Activated T-helper 17 cell treated with anti-CD3 and anti-CD28 coated beads, Interleukin-2, amount 50 U/mL, for 72 hours (primary cell): ENCODE data around the gene TMEM132E. TPM values are rescaled to one million over a fixed set of nuclear protein-coding genes. Genes with fewer than 3 reads are reported as not detected.
A peak's percentile ranks its signal among the peaks of the same experiment; 100 is the strongest.
"Not testable (repeated sequence)": the region's sequence is repeated elsewhere in the genome, so short reads cannot be mapped to it uniquely, and the experiment has no call there.

Source experiments
- ATAC-seq: fragments of 150-1000 bp; cut with Tn5 transposase; replicated peaks from 2 replicates; pipeline ENCODE4 v1.10.0; 2021; ENCODE audit warnings: mild to moderate bottlenecking, moderate library complexity
- H3K27ac Mint-ChIP-seq: one replicate; pipeline ENCODE4 v1.8.0; 2022; ENCODE audit warnings: mixed read lengths
- H3K27me3 Mint-ChIP-seq: one replicate; pipeline ENCODE4 v1.8.0; 2022; ENCODE audit warnings: mixed read lengths
- H3K36me3 Mint-ChIP-seq: one replicate; pipeline ENCODE4 v1.8.0; 2022; ENCODE audit warnings: low read depth, mild to moderate bottlenecking, mixed read lengths
- H3K4me1 Mint-ChIP-seq: one replicate; pipeline ENCODE4 v1.8.0; 2022; ENCODE audit warnings: mixed read lengths
- H3K4me3 Mint-ChIP-seq: one replicate; pipeline ENCODE4 v1.8.0; 2022; ENCODE audit warnings: mild to moderate bottlenecking, mixed read lengths
- H3K9me3 Mint-ChIP-seq: one replicate; pipeline ENCODE4 v1.8.0; 2022; ENCODE audit warnings: mixed read lengths
- total RNA-seq, 2 donors: library from RNA; stranded (reverse); gene quantifications; one replicate each; pipeline ENCODE4 v1.2.3, GENCODE V29; 2022

The TMEM132E gene, protein sequence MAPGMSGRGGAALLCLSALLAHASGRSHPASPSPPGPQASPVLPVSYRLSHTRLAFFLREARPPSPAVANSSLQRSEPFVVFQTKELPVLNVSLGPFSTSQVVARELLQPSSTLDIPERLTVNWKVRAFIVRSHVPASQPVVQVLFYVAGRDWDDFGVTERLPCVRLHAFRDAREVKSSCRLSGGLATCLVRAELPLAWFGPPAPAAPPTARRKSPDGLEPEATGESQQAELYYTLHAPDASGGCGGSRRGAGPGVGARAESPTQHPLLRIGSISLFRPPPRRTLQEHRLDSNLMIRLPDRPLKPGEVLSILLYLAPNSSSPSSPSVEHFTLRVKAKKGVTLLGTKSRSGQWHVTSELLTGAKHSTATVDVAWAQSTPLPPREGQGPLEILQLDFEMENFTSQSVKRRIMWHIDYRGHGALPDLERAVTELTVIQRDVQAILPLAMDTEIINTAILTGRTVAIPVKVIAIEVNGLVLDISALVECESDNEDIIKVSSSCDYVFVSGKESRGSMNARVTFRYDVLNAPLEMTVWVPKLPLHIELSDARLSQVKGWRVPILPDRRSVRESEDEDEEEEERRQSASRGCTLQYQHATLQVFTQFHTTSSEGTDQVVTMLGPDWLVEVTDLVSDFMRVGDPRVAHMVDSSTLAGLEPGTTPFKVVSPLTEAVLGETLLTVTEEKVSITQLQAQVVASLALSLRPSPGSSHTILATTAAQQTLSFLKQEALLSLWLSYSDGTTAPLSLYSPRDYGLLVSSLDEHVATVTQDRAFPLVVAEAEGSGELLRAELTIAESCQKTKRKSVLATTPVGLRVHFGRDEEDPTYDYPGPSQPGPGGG (N-terminal part only)
- total RNA-seq: not detected

DNA sequence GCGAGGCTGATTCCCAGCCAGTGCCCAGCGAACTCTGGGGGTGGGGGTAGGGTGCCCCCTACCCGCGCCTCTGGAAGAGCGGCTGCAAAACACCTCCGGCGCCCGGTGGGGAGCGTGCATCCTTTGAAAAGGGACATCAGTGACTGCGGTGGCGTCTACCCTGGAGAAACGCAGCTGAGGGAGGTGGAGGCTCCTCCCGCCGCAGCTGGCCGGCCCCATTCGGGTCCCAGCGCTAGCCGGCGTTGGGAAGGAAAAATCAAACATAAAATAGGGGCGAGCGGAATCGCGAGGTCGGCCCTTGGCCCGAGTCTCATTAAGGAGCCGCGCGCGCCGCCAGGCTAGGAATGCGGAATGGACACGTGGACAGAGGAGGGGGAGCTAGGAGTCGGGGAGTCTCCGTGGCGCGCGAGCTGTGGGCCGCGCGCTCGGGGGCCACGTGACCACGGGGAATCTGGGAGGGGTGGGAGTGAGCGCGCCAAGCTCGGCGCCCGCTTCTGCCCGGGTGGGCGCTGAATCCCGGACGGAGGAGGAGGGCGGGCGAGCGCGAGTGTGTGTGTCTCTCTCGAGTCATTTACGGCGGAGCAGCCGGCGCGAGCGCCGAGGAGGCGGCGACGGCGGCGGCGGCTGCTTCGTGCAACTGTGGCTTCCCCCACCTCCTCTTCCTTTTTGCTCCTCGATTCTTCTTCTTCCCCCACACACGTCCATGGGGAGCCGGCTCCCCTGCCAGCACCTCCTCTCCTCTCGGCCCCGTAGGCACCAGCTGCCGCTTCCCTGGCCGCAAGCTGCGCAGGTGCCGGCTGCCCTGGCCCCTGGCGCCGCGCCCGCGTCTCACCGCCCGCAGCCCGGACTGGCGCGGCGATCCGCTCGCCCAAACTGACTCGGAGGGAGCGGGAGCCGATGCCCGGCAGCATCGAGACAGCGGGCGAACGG, at the start of gene TMEM132E:
Gene TMEM132E, plus strand, starts transcription at position 566 of the 930 bp plus-strand sequence. CDS start 1,495 bp downstream, outside the sequence.
- peak; percentile 21 for ATAC-seq

GRCh38 chr17:34530918-34531317, 48.5 kb upstream of the TMEM132E start:
- H3K4me1 Mint-ChIP-seq: no peaks in the 10 kb centered on the region
- no peak for ATAC-seq
- no peaks in the 10 kb centered on the region for H3K36me3 Mint-ChIP-seq
- H3K27me3 Mint-ChIP-seq: peaks cover 46% of the 10 kb centered on the region
- H3K27ac Mint-ChIP-seq: no peak overlapping the region
- no peaks in the 10 kb centered on the region for H3K9me3 Mint-ChIP-seq
- no peak overlapping the region for H3K4me3 Mint-ChIP-seq

More for the DNA sequence above, at the start of gene TMEM132E:
- Mint-ChIP-seq H3K4me1 (no peaks in the 10 kb centered on the region), H3K27ac (no peak within 1 kb of the TSS), H3K9me3 (no peaks in the 10 kb centered on the region), H3K4me3 (peak within 1 kb of the TSS; percentile 72), H3K27me3 (peaks cover 66% of the 10 kb centered on the region), H3K36me3 (no peaks in the 10 kb centered on the region)

DNA sequence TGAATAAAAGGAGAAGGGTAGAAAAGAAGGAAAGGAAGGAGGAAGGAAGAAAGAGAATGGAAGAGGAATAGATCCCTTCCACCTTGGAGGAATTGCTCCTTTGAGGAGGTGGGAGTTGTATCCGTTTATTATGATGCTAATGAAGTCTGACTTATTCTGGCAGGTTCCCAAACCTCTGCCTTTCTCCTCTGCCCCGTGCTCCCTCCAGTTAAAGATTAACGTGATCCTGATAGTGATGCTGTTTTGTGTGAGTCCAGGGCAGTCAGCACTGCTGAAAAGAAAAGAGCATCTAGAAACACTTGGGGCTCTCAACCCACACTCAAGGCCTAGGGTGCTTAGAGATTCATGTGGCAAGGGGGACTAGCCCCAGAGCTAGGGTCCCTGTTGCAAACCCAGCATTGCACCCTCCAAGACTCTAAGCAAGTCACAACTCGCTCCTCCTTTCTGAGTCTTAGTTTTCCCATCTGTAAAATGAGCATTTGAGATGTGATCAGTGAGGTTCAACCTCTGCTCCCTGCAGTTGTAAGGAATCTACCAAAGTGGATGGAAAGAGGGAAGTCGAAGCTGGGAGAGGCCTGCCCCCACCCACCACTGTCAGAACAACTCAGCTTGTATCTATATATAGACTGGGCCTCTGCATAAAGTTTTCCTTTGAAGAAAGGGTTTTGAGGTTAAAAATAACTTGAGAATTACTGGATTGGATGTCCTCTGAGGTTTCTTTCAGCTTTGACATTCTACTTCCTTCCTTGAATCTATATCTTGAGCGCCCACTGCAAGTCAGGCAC, 46.9 kb upstream of the TMEM132E start:
- Mint-ChIP-seq H3K36me3 (no peaks in the 10 kb centered on the region), H3K27ac (no peak overlapping the region)

DNA sequence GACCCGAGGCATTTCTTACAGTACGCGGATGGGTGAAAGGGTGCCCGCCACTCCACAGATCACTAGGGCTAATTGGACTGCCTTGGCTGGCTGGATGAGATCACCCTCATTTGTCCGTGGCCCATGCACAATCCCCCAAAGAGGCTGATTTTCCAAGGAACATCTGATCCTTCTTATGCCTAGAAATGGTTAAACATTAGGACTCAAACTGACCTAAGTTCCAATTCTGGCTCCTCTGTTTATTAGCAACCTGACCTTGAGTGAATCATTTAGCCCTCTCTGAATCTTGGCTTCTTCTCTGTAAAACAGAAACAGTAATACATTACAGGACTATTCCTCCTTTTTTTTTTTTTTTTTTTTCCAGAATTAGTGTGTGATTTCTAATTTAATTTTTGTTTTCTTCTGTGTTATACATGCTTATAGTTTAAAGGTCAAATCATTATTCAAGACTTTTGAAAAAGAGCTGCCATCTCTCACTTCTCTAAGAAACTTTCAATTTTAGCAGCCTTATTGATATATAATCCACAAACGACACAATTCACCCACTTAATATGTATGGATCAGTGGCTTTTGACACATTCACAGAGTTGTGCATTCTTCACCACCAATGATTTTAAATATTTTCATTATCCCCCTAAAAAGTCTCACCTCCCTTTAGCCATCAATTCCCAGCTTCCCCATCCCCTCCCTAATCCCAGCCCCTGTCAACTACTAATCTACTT, 45.4 kb upstream of the TMEM132E start:
- Mint-ChIP-seq H3K4me3 (no peak overlapping the region), H3K27ac (no peak overlapping the region), H3K9me3 (no peaks in the 10 kb centered on the region), H3K36me3 (no peaks in the 10 kb centered on the region), H3K27me3 (peaks cover 52% of the 10 kb centered on the region), H3K4me1 (no peaks in the 10 kb centered on the region)
- no peak for ATAC-seq

More for the DNA sequence above, 46.9 kb upstream of the TMEM132E start:
- ATAC-seq: no peak
- Mint-ChIP-seq H3K4me1 (no peaks in the 10 kb centered on the region), H3K27me3 (peaks cover 55% of the 10 kb centered on the region), H3K9me3 (no peaks in the 10 kb centered on the region), H3K4me3 (no peak overlapping the region)

- Mint-ChIP-seq H3K4me1 (no peaks in the 10 kb centered on the region), H3K9me3 (no peaks in the 10 kb centered on the region), H3K27ac (no peak overlapping the region), H3K4me3 (no peak overlapping the region), H3K27me3 (peaks cover 48% of the 10 kb centered on the region), H3K36me3 (no peaks in the 10 kb centered on the region)
- ATAC-seq: no peak
Observed at GRCh38 chr17:34537445-34537844, 41.9 kb upstream of the TMEM132E start.

DNA sequence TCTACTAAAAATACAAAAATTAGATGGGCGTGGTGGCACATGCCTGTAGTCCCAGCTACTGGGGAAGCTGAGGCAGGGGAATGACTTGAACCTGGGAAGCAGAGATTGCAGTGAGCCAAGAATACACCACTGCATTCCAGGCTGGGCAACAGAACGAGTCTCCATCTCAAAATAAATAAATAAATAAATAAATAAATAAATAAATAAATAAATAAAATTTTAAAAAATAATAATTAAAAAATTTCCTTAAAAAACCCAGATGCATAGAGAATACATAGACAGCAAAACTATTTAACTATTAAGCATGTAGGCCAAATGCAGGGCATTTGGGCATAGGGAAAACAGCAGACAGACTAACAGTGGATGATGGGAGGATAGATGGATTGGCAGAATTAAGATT, 40.8 kb upstream of the TMEM132E start:
- not testable (repeated sequence) for ATAC-seq, H3K4me1 Mint-ChIP-seq, H3K36me3 Mint-ChIP-seq, H3K27ac Mint-ChIP-seq, H3K4me3 Mint-ChIP-seq, H3K9me3 Mint-ChIP-seq
- peaks cover 44% of the 10 kb centered on the region for H3K27me3 Mint-ChIP-seq

DNA sequence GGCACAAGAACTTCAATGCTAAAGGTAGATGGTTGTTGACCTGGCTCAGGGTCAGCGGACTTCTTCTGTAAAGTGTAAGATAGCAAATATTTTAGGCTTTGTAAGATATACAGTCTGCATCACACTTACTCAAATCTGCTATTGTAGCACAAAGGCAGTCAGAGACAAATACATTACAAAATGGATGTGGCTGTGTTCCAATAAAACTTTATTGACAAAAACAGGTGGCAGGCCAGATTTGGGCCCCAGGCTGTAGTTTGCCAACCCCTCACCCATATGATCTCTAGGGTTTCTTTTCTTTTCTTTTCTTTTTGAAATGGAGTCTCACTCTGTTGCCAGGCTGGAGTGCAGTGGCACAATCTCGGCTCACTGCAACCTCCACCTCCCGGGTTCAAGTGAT, 39.5 kb upstream of the TMEM132E start:
- Mint-ChIP-seq H3K27me3 (peaks cover 41% of the 10 kb centered on the region), H3K9me3 (no peaks in the 10 kb centered on the region), H3K36me3 (no peaks in the 10 kb centered on the region), H3K27ac (no peak overlapping the region), H3K4me3 (no peak overlapping the region), H3K4me1 (no peaks in the 10 kb centered on the region)
- ATAC-seq: no peak

GRCh38 chr17:34542700-34543336, 36.6 kb upstream of the TMEM132E start:
- no peak overlapping the region for H3K4me3 Mint-ChIP-seq
- no peaks in the 10 kb centered on the region for H3K36me3 Mint-ChIP-seq
- H3K9me3 Mint-ChIP-seq: no peaks in the 10 kb centered on the region
- ATAC-seq: peak; percentile 59
- H3K27ac Mint-ChIP-seq: no peak overlapping the region
- no peaks in the 10 kb centered on the region for H3K4me1 Mint-ChIP-seq
- H3K27me3 Mint-ChIP-seq: peaks cover 23% of the 10 kb centered on the region

GRCh38 chr17:34547453-34548063, 31.8 kb upstream of the TMEM132E start:
- no peaks in the 10 kb centered on the region for H3K4me1 Mint-ChIP-seq
- no peaks in the 10 kb centered on the region for H3K36me3 Mint-ChIP-seq
- no peak overlapping the region for H3K27ac Mint-ChIP-seq
- ATAC-seq: no peak
- H3K4me3 Mint-ChIP-seq: no peak overlapping the region
- peaks cover 25% of the 10 kb centered on the region for H3K27me3 Mint-ChIP-seq
- no peaks in the 10 kb centered on the region for H3K9me3 Mint-ChIP-seq

- H3K9me3 Mint-ChIP-seq: no peaks in the 10 kb centered on the region
- H3K4me1 Mint-ChIP-seq: no peaks in the 10 kb centered on the region
- H3K4me3 Mint-ChIP-seq: no peak overlapping the region
- ATAC-seq: no peak
- no peaks in the 10 kb centered on the region for H3K36me3 Mint-ChIP-seq
- no peak overlapping the region for H3K27ac Mint-ChIP-seq
- peaks cover 34% of the 10 kb centered on the region for H3K27me3 Mint-ChIP-seq
Observed at GRCh38 chr17:34549966-34550365, 29.4 kb upstream of the TMEM132E start.

DNA sequence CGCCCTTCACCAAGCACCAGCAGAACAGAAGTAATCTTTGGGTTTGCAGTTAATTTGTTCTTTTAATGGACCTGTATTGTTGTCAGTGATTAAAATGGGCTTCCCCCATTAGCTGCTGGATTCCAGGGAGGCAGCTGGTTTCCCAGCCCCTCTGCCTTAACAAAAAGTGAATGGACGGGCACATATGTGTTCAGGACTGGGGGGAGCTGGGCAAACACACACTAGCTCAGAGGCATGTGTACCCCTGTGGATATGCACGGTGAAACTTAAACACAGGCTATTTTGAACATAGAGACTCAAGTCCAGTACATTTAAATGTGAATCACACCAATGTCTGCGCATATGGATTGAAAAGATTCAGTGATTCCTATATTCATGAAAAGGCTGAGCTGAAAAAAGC, 25.5 kb upstream of the TMEM132E start:
- Mint-ChIP-seq H3K4me3 (no peak overlapping the region), H3K4me1 (no peaks in the 10 kb centered on the region), H3K27me3 (peaks cover 33% of the 10 kb centered on the region), H3K36me3 (no peaks in the 10 kb centered on the region), H3K9me3 (no peaks in the 10 kb centered on the region), H3K27ac (no peak overlapping the region)
- no peak for ATAC-seq

- Mint-ChIP-seq H3K36me3 (no peaks in the 10 kb centered on the region), H3K9me3 (no peaks in the 10 kb centered on the region), H3K4me3 (no peak overlapping the region), H3K27me3 (peaks cover 29% of the 10 kb centered on the region), H3K27ac (no peak overlapping the region), H3K4me1 (no peaks in the 10 kb centered on the region)
- ATAC-seq: no peak
Observed at GRCh38 chr17:34556384-34556783, 23.0 kb upstream of the TMEM132E start.
